H1 (cell line): ENCODE measurements around the gene TEX48. TPM values are rescaled to one million over a fixed set of nuclear protein-coding genes. Genes with fewer than 3 reads are reported as not detected.

ENCODE experiments used
- CTCF ChIA-PET: fragments of 300-600 bp; sonication (Branson Sonifier 250); formaldehyde crosslinking; loops from one replicate; lab custom pipeline; 2021; ENCODE audit not compliant: partially characterized antibody; lab: Charles Lee
- POLR2A ChIA-PET: fragments of 300-600 bp; sonication (Branson Sonifier 250); formaldehyde crosslinking; loops from one replicate; lab custom pipeline; 2021; ENCODE audit warnings: inconsistent platforms; ENCODE audit not compliant: partially characterized antibody; lab: Charles Lee
- DNase-seq, 2 experiments: peaks; one replicate each; pipeline versions ENCODE4 v3.0.0 to v3.0.0-alpha.2; 2010 to 2022; ENCODE audit warnings: low spot score in 2 of 2, low read depth in 1 of 2, mixed read lengths in 1 of 2
- FAIRE-seq: peaks from 2 replicates; lab custom pipeline; 2011; peaks lifted over from hg19 to GRCh38; lab: Jason Lieb, UNC
- H2AFZ ChIP-seq: 2 replicates; pipeline ENCODE4 v1.8.1; 2012; ENCODE audit warnings: low read length, inconsistent platforms
- H2AK5ac ChIP-seq: 2 replicates; pipeline ENCODE4 v1.6.1; 2013; ENCODE audit warnings: low read depth, low read length
- H2BK120ac ChIP-seq: replicated peaks from 2 replicates; pipeline ENCODE3; 2013; ENCODE audit warnings: low read depth, low read length, inconsistent platforms
- H2BK12ac ChIP-seq: 2 replicates; pipeline ENCODE4 v1.6.1; 2013; ENCODE audit warnings: low read depth, low read length
- H2BK15ac ChIP-seq: 2 replicates; pipeline ENCODE4 v1.6.1; 2013; ENCODE audit warnings: low read length
- H2BK20ac ChIP-seq: 2 replicates; pipeline ENCODE4 v1.6.1; 2013; ENCODE audit warnings: low read length
- H2BK5ac ChIP-seq: 2 replicates; pipeline ENCODE4 v1.6.1; 2013; ENCODE audit warnings: low read depth, low read length
- H3K14ac ChIP-seq: 2 replicates; pipeline ENCODE4 v1.6.1; 2013; ENCODE audit warnings: inconsistent platforms; ENCODE audit not compliant: insufficient read length
- H3K18ac ChIP-seq: 2 replicates; pipeline ENCODE4 v1.6.1; 2013; ENCODE audit warnings: low read length; ENCODE audit errors: extremely low read depth
- H3K23ac ChIP-seq: 2 replicates; pipeline ENCODE4 v1.6.1; 2013; ENCODE audit warnings: inconsistent platforms; ENCODE audit not compliant: insufficient read length
- H3K23me2 ChIP-seq: 2 replicates; pipeline ENCODE4 v1.6.1; 2013; ENCODE audit warnings: low read depth, low read length
- H3K27ac ChIP-seq: 2 replicates; pipeline ENCODE4 v1.6.1; 2011; ENCODE audit warnings: low read depth, low read length, inconsistent platforms
- H3K27me3 ChIP-seq, 4 experiments: replicated peaks in 1 of 4; 1 replicate in 1 of 4; 2 replicates in 3 of 4; pipeline versions ENCODE4 v1.6.1 to v1.8.1; 2011 to 2013; ENCODE audit warnings: low read length in 3 of 4, mild to moderate bottlenecking in 3 of 4, inconsistent platforms in 2 of 4, mixed read lengths in 2 of 4, moderate library complexity in 1 of 4; ENCODE audit not compliant: control insufficient read depth in 3 of 4, insufficient read depth in 3 of 4; ENCODE audit errors: extremely low read depth in 1 of 4
- H3K36me3 ChIP-seq, 4 experiments: 2 replicates each; pipeline versions ENCODE4 v1.6.1 to v1.8.1; 2011 to 2013; ENCODE audit warnings: mild to moderate bottlenecking in 4 of 4, low read length in 3 of 4, moderate library complexity in 2 of 4, control low read depth in 1 of 4, inconsistent platforms in 1 of 4; ENCODE audit not compliant: insufficient read depth in 4 of 4, control insufficient read depth in 2 of 4
- H3K4ac ChIP-seq: replicated peaks from 2 replicates; pipeline ENCODE3; 2013; ENCODE audit warnings: low read length, low read depth, mixed read lengths, inconsistent platforms; ENCODE audit not compliant: insufficient read length
- H3K4me1 ChIP-seq, 4 experiments: replicated peaks in 1 of 4; 1 replicate in 1 of 4; 2 replicates in 3 of 4; pipeline versions ENCODE4 v1.6.1 to v1.8.1; 2011 to 2013; ENCODE audit warnings: low read length in 3 of 4, inconsistent platforms in 2 of 4, mixed read lengths in 1 of 4; ENCODE audit not compliant: insufficient read depth in 4 of 4, control insufficient read depth in 3 of 4
- H3K4me2 ChIP-seq, 2 experiments: 2 replicates each; pipeline versions ENCODE4 v1.6.1 to v1.8.1; 2011 to 2013; ENCODE audit warnings: low read depth in 2 of 2, low read length in 2 of 2, control low read depth in 1 of 2, inconsistent platforms in 1 of 2, mild to moderate bottlenecking in 1 of 2; ENCODE audit not compliant: insufficient read depth in 1 of 2
- H3K4me3 ChIP-seq, 4 experiments: fragments of 200-600, 300-600 bp in 1 of 4; sonication (generic), shearing (Covaris generic), sonication (Bioruptor Twin) in 1 of 4; 2 replicates each; pipeline versions ENCODE4 v1.5.1 to v1.8.1; 2011 to 2016; ENCODE audit warnings: low read length in 4 of 4, low read depth in 3 of 4, control low read depth in 2 of 4, inconsistent platforms in 2 of 4, mild to moderate bottlenecking in 2 of 4, mixed read lengths in 1 of 4, moderate library complexity in 1 of 4; ENCODE audit not compliant: insufficient read depth in 2 of 4; ENCODE audit errors: extremely low read depth in 1 of 4
- H3K56ac ChIP-seq: replicated peaks from 2 replicates; pipeline ENCODE3; 2013; ENCODE audit warnings: low read depth, mild to moderate bottlenecking, mixed read lengths, low read length, inconsistent platforms; ENCODE audit not compliant: insufficient read length
- H3K79me1 ChIP-seq: 2 replicates; pipeline ENCODE4 v1.6.1; 2013; ENCODE audit warnings: low read depth, low read length, control low read depth
- H3K79me2 ChIP-seq, 2 experiments: 2 replicates each; pipeline versions ENCODE4 v1.6.1 to v1.8.1; 2012 to 2013; ENCODE audit warnings: low read length in 2 of 2, mild to moderate bottlenecking in 2 of 2, inconsistent platforms in 1 of 2; ENCODE audit not compliant: insufficient read depth in 2 of 2, control insufficient read depth in 1 of 2
- H3K9ac ChIP-seq, 4 experiments: replicated peaks in 1 of 4; 1 replicate in 1 of 4; 2 replicates in 3 of 4; pipeline versions ENCODE4 v1.6.1 to v1.8.1; 2011 to 2013; ENCODE audit warnings: low read depth in 3 of 4, low read length in 3 of 4, control low read depth in 2 of 4, mild to moderate bottlenecking in 2 of 4, moderate library complexity in 2 of 4, inconsistent platforms in 1 of 4; ENCODE audit errors: extremely low read depth in 1 of 4
- H3K9me3 ChIP-seq, 2 experiments: 2 replicates each; pipeline versions ENCODE4 v1.6.1 to v1.8.1; 2012 to 2013; ENCODE audit warnings: mild to moderate bottlenecking in 2 of 2, moderate library complexity in 2 of 2, control low read depth in 1 of 2, inconsistent platforms in 1 of 2, low read depth in 1 of 2, low read length in 1 of 2, mixed read lengths in 1 of 2; ENCODE audit not compliant: insufficient read depth in 2 of 2
- H4K20me1 ChIP-seq, 2 experiments: replicated peaks in 1 of 2; 2 replicates each; pipeline versions ENCODE3 to v1.8.1; 2011 to 2013; ENCODE audit warnings: inconsistent platforms in 2 of 2, low read length in 2 of 2, mild to moderate bottlenecking in 1 of 2; ENCODE audit not compliant: insufficient read depth in 2 of 2, control insufficient read depth in 1 of 2
- H4K5ac ChIP-seq: 2 replicates; pipeline ENCODE4 v1.6.1; 2013; ENCODE audit warnings: low read length, low read depth, mixed read lengths, inconsistent platforms; ENCODE audit not compliant: insufficient read length
- H4K8ac ChIP-seq: 2 replicates; pipeline ENCODE4 v1.8.0; 2013; ENCODE audit warnings: mild to moderate bottlenecking, moderate library complexity, low read length, inconsistent platforms; ENCODE audit not compliant: insufficient read depth; ENCODE audit errors: extremely low read depth
- H4K91ac ChIP-seq: replicated peaks from 2 replicates; pipeline ENCODE3; 2013; ENCODE audit warnings: low read length, mixed read lengths, inconsistent platforms; ENCODE audit not compliant: insufficient read length
- ASH2L ChIP-seq: fragments of 200-600, 300-600 bp; sonication (generic); IDR thresholded peaks from one replicate; pipeline ENCODE4 v1.7.1; 2017; ENCODE audit warnings: low read length
- BCL11A ChIP-seq, 2 experiments: IDR thresholded peaks; one replicate each; pipeline ENCODE4 v1.6.1; 2011; ENCODE audit warnings: low read depth in 2 of 2, low read length in 2 of 2, mild to moderate bottlenecking in 2 of 2
- CBX8 ChIP-seq: fragments of 300-800, 300-1000 bp; sonication (generic); IDR thresholded peaks from 2 replicates; pipeline ENCODE4 v1.7.1; 2016; ENCODE audit warnings: low read depth, low read length, borderline replicate concordance
- CHD2 ChIP-seq: IDR thresholded peaks from 2 replicates; pipeline ENCODE4 v1.6.1; 2012; ENCODE audit warnings: low read length, improper control_type of control experiment
- GABPA ChIP-seq: IDR thresholded peaks from 2 replicates; pipeline ENCODE4 v1.6.1; 2011; ENCODE audit warnings: mild to moderate bottlenecking, low read length, moderate library complexity, borderline replicate concordance; ENCODE audit not compliant: insufficient read depth
- HDAC6 ChIP-seq: IDR thresholded peaks from one replicate; pipeline ENCODE4 v1.7.1; 2012; ENCODE audit warnings: low read depth, mild to moderate bottlenecking, inconsistent platforms, low read length, moderate library complexity
- JUND ChIP-seq: IDR thresholded peaks from 2 replicates; pipeline ENCODE4 v1.6.1; 2011; ENCODE audit warnings: mild to moderate bottlenecking, improper control_type of control experiment, low read length
- NRF1 ChIP-seq: IDR thresholded peaks from 2 replicates; pipeline ENCODE4 v1.6.1; 2011; ENCODE audit warnings: mild to moderate bottlenecking, low read depth, low read length, improper control_type of control experiment
- PHF8 ChIP-seq: fragments of 200-600 bp; sonication (generic); conservative IDR thresholded peaks from 2 replicates; pipeline ENCODE4 v1.7.1; 2012; ENCODE audit warnings: low read depth, mild to moderate bottlenecking, inconsistent platforms, low read length, moderate library complexity
- RNF2 ChIP-seq: fragments of 200-900, 300-1000 bp; sonication (generic); IDR thresholded peaks from 2 replicates; pipeline ENCODE4 v1.7.1; 2016; ENCODE audit warnings: borderline replicate concordance, low read depth, mild to moderate bottlenecking, antibody characterized with exemption, low read length; ENCODE audit not compliant: poor library complexity, severe bottlenecking; ENCODE audit errors: missing control alignments
- SP1 ChIP-seq: IDR thresholded peaks from 2 replicates; pipeline ENCODE4 v1.6.1; 2011; ENCODE audit warnings: low read depth, low read length
- TBP ChIP-seq: IDR thresholded peaks from 2 replicates; pipeline ENCODE4 v1.6.1; 2011; ENCODE audit warnings: low read depth, low read length, improper control_type of control experiment
- TCF12 ChIP-seq: IDR thresholded peaks from 2 replicates; pipeline ENCODE4 v1.6.1; 2011; ENCODE audit warnings: low read depth, mild to moderate bottlenecking, low read length
- TEAD4 ChIP-seq: IDR thresholded peaks from 2 replicates; pipeline ENCODE4 v1.6.1; 2012; ENCODE audit warnings: low read depth, low read length, inconsistent platforms, mixed read lengths
- ZNF274 ChIP-seq: IDR thresholded peaks from 2 replicates; pipeline ENCODE4 v1.7.0; 2012; ENCODE audit warnings: low read length, borderline replicate concordance; ENCODE audit errors: extremely low read depth
- WGBS, 2 experiments: shearing (Covaris generic) in 1 of 2; methylation state at CpG; one replicate each; pipeline versions ENCODE4 v1.1.6 to v1.1.7; 2013 to 2015; ENCODE audit warnings: low lambda C conversion rate in 2 of 2, mixed read lengths in 2 of 2, inconsistent platforms in 1 of 2, low coverage in 1 of 2, missing lambda C conversion rate in 1 of 2; ENCODE audit not compliant: insufficient replicate concordance in 2 of 2, insufficient coverage in 1 of 2, insufficient read length in 1 of 2; ENCODE audit errors: extremely low coverage in 1 of 2, missing lambda C conversion rate in 1 of 2; 5-methylcytosine and 5-hydroxymethylcytosine counted together
- polyA plus RNA-seq, 7 experiments: library from polyadenylated mRNA; depleted of rRNA in 3 of 7; stranded (reverse) in 5 of 7; unstranded in 2 of 7; fragments of >200 nt in 5 of 7; fragments of 200-250 nt in 2 of 7; gene quantifications; 1 replicate in 5 of 7; 2 replicates in 1 of 7; 4 replicates in 1 of 7; pipeline versions ENCODE4 v1.2.1 to v1.2.3, GENCODE V29; 2011 to 2013; ENCODE audit warnings: missing spikeins in 2 of 7, mixed read lengths in 2 of 7
- total RNA-seq: library from RNA; stranded (reverse); fragmentation: NEBNext Ultra II Directional; extraction: Animal tissue kit (Norgen Biotek cat#: 25700); gene quantifications from 2 replicates; pipeline ENCODE4 v1.2.1, GENCODE V29; 2021

Gene TEX48
- total and polyA plus RNA-seq, 2 of the 8 experiments (the other 6 are each of a cell fraction or from before 2014, with no cell fraction given) = not detected

- no peaks in the 10 kb centered on the region for H3K4me1 ChIP-seq
- no peak for TF ChIP-seq ZNF274
- no peak for TF ChIP-seq RNF2
- no peak for TF ChIP-seq SP1
- TF ChIP-seq CBX8 = no peak
- no peak for TF ChIP-seq GABPA
- TF ChIP-seq CHD2 = no peak
- TF ChIP-seq HDAC6 = no peak
- TF ChIP-seq BCL11A (IDR thresholded peaks at IDR 0.05; ENCODE audit: low read depth in 2 of 2, low read length in 2 of 2) = no peak
- no peak for TF ChIP-seq TBP
- no peak for TF ChIP-seq PHF8
- TF ChIP-seq NRF1 = no peak
- no peak for TF ChIP-seq ASH2L
- TF ChIP-seq TEAD4 = no peak
- no peak for TF ChIP-seq JUND
- no peak for TF ChIP-seq TCF12
- TF ChIP-seq, all 59 proteins: peak for 0
- Histone ChIP-seq H2BK5ac (no peak overlapping the region), H3K4me3 (no peak overlapping the region), H3K4ac (no peak overlapping the region), H3K9ac (no peak overlapping the region), H3K4me2 (no peak overlapping the region), H3K56ac (no peak overlapping the region), H3K79me2 (no peaks in the 10 kb centered on the region), H3K14ac (no peak overlapping the region), H2AFZ (no peak overlapping the region), H4K91ac (no peak overlapping the region), H3K23ac (no peak overlapping the region), H2BK120ac (no peak overlapping the region), H3K9me3 (no peaks in the 10 kb centered on the region), H3K23me2 (no peaks in the 10 kb centered on the region), H3K27ac (no peak overlapping the region), H4K20me1 (no peaks in the 10 kb centered on the region), H2BK20ac (no peak overlapping the region), H2AK5ac (no peak overlapping the region), H3K18ac (no peak overlapping the region), H2BK12ac (no peak overlapping the region), H4K8ac (no peak overlapping the region), H3K79me1 (no peaks in the 10 kb centered on the region), H3K36me3 (peaks cover 0 to 4% (median 0%) of the 10 kb centered on the region in 4 experiments; a peak in 2 of 8 replicates), H4K5ac (no peak overlapping the region), H2BK15ac (no peak overlapping the region), H3K27me3 (no peaks in the 10 kb centered on the region)
- no peak for DNase-seq
- no peak for FAIRE-seq
- ChIA-PET CTCF (interaction anchor here (0.5 to 1.6 kb wide), 10 partner anchors 13 to 230 kb away, joined by 3 to 16 read pairs (median 3); no protein-coding TSS in a partner anchor), POLR2A (interaction anchor here (0.6 to 1.0 kb wide), 2 partner anchors 15 to 26 kb away, joined by 3 to 4 read pairs; no protein-coding TSS in a partner anchor)
- WGBS, 2 experiments = 88% methylated on average over 8 of the region's 8 CpGs; no CpG with 5 or more reads in 1 of the 2 experiments
Observed at GRCh38 chr9:114638404-114638803, 43.6 kb downstream of the TEX48 start.
